AG08395 (cell line): Measurements from ENCODE around the gene CRLF1.
"Not testable (repeated sequence)": the region's sequence is repeated elsewhere in the genome, so short reads cannot be mapped to it uniquely, and the experiment has no call there.

Experiments used
- DNase-seq: peaks from one replicate; pipeline ENCODE4 v3.0.0; 2012; ENCODE audit warnings: mixed read lengths, low spot score

CRLF1 gene

GRCh38 chr19:18592732-18593131 lies 13.9 kb downstream of the CRLF1 start:
- DNase-seq = not testable (repeated sequence)

- DNase-seq = no peak
Measured at GRCh38 chr19:18591735-18592385, 14.7 kb downstream of the CRLF1 start.

GRCh38 chr19:18590273-18591272 lies 16.0 kb downstream of the CRLF1 start:
- no peak for DNase-seq

- peak; percentile 61 for DNase-seq
Measured at GRCh38 chr19:18589380-18590272, 17.0 kb downstream of the CRLF1 start.

GRCh38 chr19:18588611-18589379 lies 17.8 kb downstream of the CRLF1 start, which contains the start of gene REX1BD:
REX1BD (plus strand) TSS chr19:18588798; CDS start chr19:18588802, 4 bp downstream.
- peak; percentile 84 for DNase-seq

GRCh38 chr19:18587962-18588610 lies 18.5 kb downstream of the CRLF1 start:
- no peak for DNase-seq

GRCh38 chr19:18587561-18587960 lies 19.0 kb downstream of the CRLF1 start:
- no peak for DNase-seq

GRCh38 chr19:18586306-18586705 lies 20.3 kb downstream of the CRLF1 start:
- no peak for DNase-seq

GRCh38 chr19:18580311-18580710 lies 26.3 kb downstream of the CRLF1 start:
- DNase-seq = no peak

- DNase-seq = no peak
Measured at GRCh38 chr19:18577365-18577914, 29.2 kb downstream of the CRLF1 start.

GRCh38 chr19:18576383-18576782 lies 30.2 kb downstream of the CRLF1 start:
- DNase-seq = no peak

- DNase-seq = no peak
Measured at GRCh38 chr19:18574691-18575291, 31.8 kb downstream of the CRLF1 start.

- peak; percentile 95 for DNase-seq
Measured at GRCh38 chr19:18571564-18572344, 34.8 kb downstream of the CRLF1 start, which contains the start of gene UBA52. UBA52 (plus strand) TSS chr19:18571857; CDS start chr19:18573301, 1,444 bp downstream.

- DNase-seq = no peak
Measured at GRCh38 chr19:18568367-18568766, 38.2 kb downstream of the CRLF1 start.

- DNase-seq = no peak
Measured at GRCh38 chr19:18566953-18567352, 39.6 kb downstream of the CRLF1 start.

GRCh38 chr19:18562086-18562485 lies 44.5 kb downstream of the CRLF1 start:
- DNase-seq = no peak

- no peak for DNase-seq
Measured at GRCh38 chr19:18559685-18560084, 46.9 kb downstream of the CRLF1 start.

GRCh38 chr19:18558604-18559003 lies 48.0 kb downstream of the CRLF1 start:
- no peak for DNase-seq

GRCh38 chr19:18558202-18558555 lies 48.4 kb downstream of the CRLF1 start:
- no peak for DNase-seq
